KMS-11 (cell line): ENCODE results near the gene PLEKHM2.

Experiments
- H2AFZ ChIP-seq: fragments of 200-600 bp; sonication (generic); 2 replicates; pipeline ENCODE4 v1.6.1; 2016; ENCODE audit warnings: antibody characterized with exemption, mixed run types, low read depth
- H3K27ac ChIP-seq: fragments of 200-600 bp; sonication (generic); 2 replicates; pipeline ENCODE4 v1.6.1; 2016; ENCODE audit warnings: mild to moderate bottlenecking, mixed run types
- H3K27me3 ChIP-seq: fragments of 200-600 bp; sonication (generic); 2 replicates; pipeline ENCODE4 v1.6.1; 2017; ENCODE audit warnings: mild to moderate bottlenecking, low read depth, mixed run types, moderate library complexity; ENCODE audit not compliant: insufficient read depth
- H3K36me3 ChIP-seq: fragments of 200-600 bp; sonication (generic); 2 replicates; pipeline ENCODE4 v1.6.1; 2017; ENCODE audit warnings: mild to moderate bottlenecking, mixed run types; ENCODE audit not compliant: insufficient read depth
- H3K4me1 ChIP-seq: fragments of 200-600 bp; sonication (generic); 2 replicates; pipeline ENCODE4 v1.6.1; 2016; ENCODE audit warnings: mild to moderate bottlenecking, low read depth, mixed run types; ENCODE audit not compliant: poor library complexity, severe bottlenecking
- H3K4me2 ChIP-seq: fragments of 200-600 bp; sonication (generic); 2 replicates; pipeline ENCODE4 v1.7.0; 2016; ENCODE audit warnings: mild to moderate bottlenecking, mixed run types
- H3K4me3 ChIP-seq: fragments of 200-600 bp; sonication (generic); IDR thresholded peaks from 2 replicates; pipeline ENCODE4 v1.6.1; 2017; ENCODE audit warnings: low read depth, low read length, mixed read lengths; ENCODE audit not compliant: insufficient read depth
- H3K79me2 ChIP-seq: fragments of 200-600 bp; sonication (generic); 2 replicates; pipeline ENCODE4 v1.6.1; 2016; ENCODE audit warnings: low read depth, mixed run types; ENCODE audit not compliant: insufficient read depth
- H3K9ac ChIP-seq: fragments of 200-600 bp; sonication (generic); 2 replicates; pipeline ENCODE4 v1.6.1; 2016; ENCODE audit warnings: mild to moderate bottlenecking, mixed run types
- H4K20me1 ChIP-seq: fragments of 200-600 bp; sonication (generic); 2 replicates; pipeline ENCODE4 v1.6.1; 2016; ENCODE audit warnings: mild to moderate bottlenecking, mixed run types; ENCODE audit not compliant: insufficient read depth
- TF ChIP-seq, protein P1 (sequence below): fragments of 200-600 bp; sonication (generic); conservative IDR thresholded peaks from 2 replicates; pipeline ENCODE4 v1.6.1; 2017; ENCODE audit warnings: low read depth, mild to moderate bottlenecking, antibody characterized with exemption, low read length, moderate library complexity, mixed read lengths

Gene PLEKHM2

DNA sequence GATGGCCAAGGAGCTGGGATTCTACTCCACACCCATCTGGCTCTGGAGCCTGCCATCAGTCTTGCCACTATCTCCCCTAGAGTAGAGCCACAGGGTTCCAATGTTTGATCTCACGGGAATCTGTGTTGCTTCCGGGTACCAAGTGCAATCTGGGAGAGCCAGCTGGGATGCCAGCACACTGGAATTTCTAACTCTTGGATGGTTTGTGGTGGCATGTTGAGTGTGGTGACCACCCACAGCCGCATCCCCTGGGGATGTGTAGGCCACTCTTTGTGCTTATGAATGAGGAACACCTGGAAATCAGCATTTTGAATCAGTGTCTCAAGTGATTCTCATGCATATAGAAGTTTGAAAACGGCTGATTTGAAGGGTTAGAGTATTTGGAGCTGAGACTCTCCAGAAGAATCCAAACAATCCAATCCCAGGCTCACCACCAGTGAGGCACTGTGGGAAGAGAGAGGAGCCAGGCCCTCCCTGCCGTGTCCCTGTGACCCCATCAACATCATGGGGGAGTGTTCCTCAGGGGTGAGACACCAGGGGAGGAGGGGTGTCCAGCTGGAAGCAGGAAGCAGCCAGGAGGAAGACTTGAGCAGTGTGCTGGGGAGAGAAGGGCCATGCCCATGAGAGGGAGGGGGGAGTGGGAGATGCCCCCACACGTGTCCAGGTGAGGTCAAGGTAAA is 87.9 kb downstream of the PLEKHM2 start:
- Histone ChIP-seq H2AFZ (no peak overlapping the region), H3K4me1 (no peaks in the 10 kb centered on the region), H3K4me2 (no peak overlapping the region), H3K9ac (no peak overlapping the region), H3K79me2 (no peaks in the 10 kb centered on the region), H4K20me1 (no peaks in the 10 kb centered on the region), H3K4me3 (no peak overlapping the region), H3K27me3 (no peaks in the 10 kb centered on the region), H3K36me3 (no peaks in the 10 kb centered on the region), H3K27ac (no peak overlapping the region)
- TF ChIP-seq, protein P1, sequence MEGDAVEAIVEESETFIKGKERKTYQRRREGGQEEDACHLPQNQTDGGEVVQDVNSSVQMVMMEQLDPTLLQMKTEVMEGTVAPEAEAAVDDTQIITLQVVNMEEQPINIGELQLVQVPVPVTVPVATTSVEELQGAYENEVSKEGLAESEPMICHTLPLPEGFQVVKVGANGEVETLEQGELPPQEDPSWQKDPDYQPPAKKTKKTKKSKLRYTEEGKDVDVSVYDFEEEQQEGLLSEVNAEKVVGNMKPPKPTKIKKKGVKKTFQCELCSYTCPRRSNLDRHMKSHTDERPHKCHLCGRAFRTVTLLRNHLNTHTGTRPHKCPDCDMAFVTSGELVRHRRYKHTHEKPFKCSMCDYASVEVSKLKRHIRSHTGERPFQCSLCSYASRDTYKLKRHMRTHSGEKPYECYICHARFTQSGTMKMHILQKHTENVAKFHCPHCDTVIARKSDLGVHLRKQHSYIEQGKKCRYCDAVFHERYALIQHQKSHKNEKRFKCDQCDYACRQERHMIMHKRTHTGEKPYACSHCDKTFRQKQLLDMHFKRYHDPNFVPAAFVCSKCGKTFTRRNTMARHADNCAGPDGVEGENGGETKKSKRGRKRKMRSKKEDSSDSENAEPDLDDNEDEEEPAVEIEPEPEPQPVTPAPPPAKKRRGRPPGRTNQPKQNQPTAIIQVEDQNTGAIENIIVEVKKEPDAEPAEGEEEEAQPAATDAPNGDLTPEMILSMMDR = no peak

DNA sequence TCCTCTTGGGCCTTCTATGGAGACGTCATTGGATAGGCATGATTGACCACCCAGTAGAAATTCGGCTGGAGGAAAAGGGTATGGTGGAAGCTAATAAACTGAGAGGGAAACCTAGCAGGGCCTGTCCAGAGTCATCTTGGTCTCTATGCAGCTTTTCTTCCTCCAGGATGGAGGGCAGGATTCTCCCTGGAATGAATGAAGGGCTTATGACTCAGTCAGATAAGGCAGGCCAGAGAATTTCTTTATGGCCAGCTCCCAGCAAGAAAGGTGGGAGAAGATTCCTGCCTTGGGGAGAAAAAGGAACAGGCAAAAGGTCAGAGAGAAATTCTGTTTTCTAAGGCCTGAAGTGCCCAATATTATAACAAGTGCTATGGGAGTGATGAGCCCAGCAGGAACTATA is 91.6 kb downstream of the PLEKHM2 start:
- H3K27me3 ChIP-seq = no peaks in the 10 kb centered on the region
- H3K36me3 ChIP-seq = no peaks in the 10 kb centered on the region
- no peak overlapping the region for H2AFZ ChIP-seq
- no peak overlapping the region for H3K4me3 ChIP-seq
- no peaks in the 10 kb centered on the region for H3K79me2 ChIP-seq
- H3K27ac ChIP-seq = no peak overlapping the region
- H3K9ac ChIP-seq = no peak overlapping the region
- no peaks in the 10 kb centered on the region for H4K20me1 ChIP-seq
- TF ChIP-seq, protein P1 = no peak
- peaks cover 5% of the 10 kb centered on the region for H3K4me1 ChIP-seq
- H3K4me2 ChIP-seq = no peak overlapping the region

DNA sequence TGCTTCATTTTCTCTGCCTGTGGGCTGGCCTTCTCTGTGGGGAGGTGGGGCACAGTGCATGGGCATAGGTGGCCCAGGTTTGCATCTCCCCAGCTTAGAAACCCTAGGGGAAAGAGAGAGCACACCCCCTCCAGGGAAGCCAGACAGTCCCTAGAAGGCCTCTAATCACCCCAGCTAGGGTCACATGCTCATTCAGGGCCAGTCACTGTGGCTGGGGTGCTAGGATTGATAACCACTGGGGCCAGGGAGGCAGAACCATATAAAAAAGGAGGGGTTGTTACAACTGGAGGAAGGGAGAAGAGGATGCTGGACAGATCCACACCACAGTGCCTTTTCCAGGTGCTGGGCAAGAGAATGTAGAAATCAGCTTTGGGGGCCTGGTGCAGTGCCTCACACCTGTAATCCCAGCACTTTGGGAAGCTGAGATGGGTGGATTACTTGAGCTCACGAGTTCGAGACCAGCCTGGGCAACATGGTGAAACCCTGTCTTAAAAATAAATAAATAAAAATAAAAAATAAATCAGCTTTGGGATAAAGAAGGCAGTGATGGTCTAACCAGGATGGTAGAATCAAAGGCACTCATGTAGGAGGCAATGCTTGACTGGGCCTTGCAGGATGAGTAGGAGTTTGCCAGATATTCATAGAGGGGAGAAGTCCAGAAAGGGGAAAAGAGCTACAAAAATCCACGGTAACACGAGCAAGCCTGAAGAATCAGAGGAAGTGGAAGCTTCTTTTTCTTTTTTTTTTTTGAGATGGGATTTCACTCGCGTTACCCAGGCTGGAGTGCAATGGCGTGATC is 94.0 kb downstream of the PLEKHM2 start:
- no peak overlapping the region for H3K4me2 ChIP-seq
- H3K27ac ChIP-seq = no peak overlapping the region
- peaks cover 7% of the 10 kb centered on the region for H3K4me1 ChIP-seq
- H4K20me1 ChIP-seq = no peaks in the 10 kb centered on the region
- no peaks in the 10 kb centered on the region for H3K79me2 ChIP-seq
- H3K36me3 ChIP-seq = no peaks in the 10 kb centered on the region
- H3K27me3 ChIP-seq = no peaks in the 10 kb centered on the region
- H3K4me3 ChIP-seq = no peak overlapping the region
- TF ChIP-seq, protein P1 = no peak
- no peak overlapping the region for H3K9ac ChIP-seq
- H2AFZ ChIP-seq = no peak overlapping the region
